Fibroblast of lung (primary cell): ENCODE data around the gene UMAD1. TPM values are rescaled to one million over a fixed set of nuclear protein-coding genes. Genes with fewer than 3 reads are reported as not detected.

Source experiments
- DNase-seq, 2 donors: peaks; one replicate each; pipeline versions ENCODE4 v3.0.0 to v3.0.0-alpha.2; 2010; ENCODE audit warnings: low read depth in 2 of 2
- H2AFZ ChIP-seq: 2 replicates; pipeline ENCODE4 v1.5.1; 2012; ENCODE audit warnings: low read length, control low read depth, inconsistent platforms
- H3K27ac ChIP-seq: 2 replicates; pipeline ENCODE4 v1.5.1; 2011; ENCODE audit warnings: low read length, control low read depth; ENCODE audit not compliant: insufficient read depth
- H3K27me3 ChIP-seq: 2 replicates; pipeline ENCODE4 v1.5.1; 2011; ENCODE audit warnings: mild to moderate bottlenecking, low read length; ENCODE audit not compliant: control insufficient read depth, insufficient read depth
- H3K36me3 ChIP-seq: 2 replicates; pipeline ENCODE4 v1.5.1; 2011; ENCODE audit warnings: low read length; ENCODE audit not compliant: control insufficient read depth, insufficient read depth
- H3K4me1 ChIP-seq: 2 replicates; pipeline ENCODE4 v1.5.1; 2011; ENCODE audit warnings: low read length; ENCODE audit not compliant: control insufficient read depth, insufficient read depth; ENCODE audit errors: extremely low read depth
- H3K4me2 ChIP-seq: 2 replicates; pipeline ENCODE4 v1.5.1; 2011; ENCODE audit warnings: low read length, control low read depth; ENCODE audit not compliant: insufficient read depth; ENCODE audit errors: extremely low read depth
- H3K4me3 ChIP-seq, 4 experiments: fragments of 200-600 bp in 1 of 4; sonication (generic) in 1 of 4; replicated peaks in 1 of 4; 2 replicates each; pipeline ENCODE4 v1.5.1; 2011 to 2016; ENCODE audit warnings: low read length in 4 of 4, low read depth in 3 of 4, mild to moderate bottlenecking in 3 of 4, control low read depth in 2 of 4, inconsistent platforms in 1 of 4, mixed read lengths in 1 of 4; ENCODE audit not compliant: insufficient read depth in 1 of 4; ENCODE audit errors: control extremely low read depth in 1 of 4
- H3K79me2 ChIP-seq: 2 replicates; pipeline ENCODE4 v1.5.1; 2012; ENCODE audit warnings: mild to moderate bottlenecking, low read length, inconsistent platforms; ENCODE audit not compliant: control insufficient read depth, insufficient read depth
- H3K9ac ChIP-seq: 2 replicates; pipeline ENCODE4 v1.5.1; 2011; ENCODE audit warnings: mild to moderate bottlenecking, low read length, control low read depth; ENCODE audit not compliant: insufficient read depth
- H3K9me3 ChIP-seq: 2 replicates; pipeline ENCODE4 v1.5.1; 2012; ENCODE audit warnings: low read depth, low read length; ENCODE audit not compliant: control insufficient read depth, insufficient read depth
- H4K20me1 ChIP-seq: 2 replicates; pipeline ENCODE4 v1.5.1; 2011; ENCODE audit warnings: low read length; ENCODE audit not compliant: control insufficient read depth, insufficient read depth; ENCODE audit errors: extremely low read depth
- EZH2 ChIP-seq: IDR thresholded peaks from 2 replicates; pipeline ENCODE4 v1.5.1; 2012; ENCODE audit warnings: low read length, control low read depth, mild to moderate bottlenecking; ENCODE audit errors: missing control alignments
- polyA plus RNA-seq, 2 donors: library from polyadenylated mRNA; depleted of rRNA in 1 of 2; stranded (reverse) in 1 of 2; unstranded in 1 of 2; fragments of >200 nt; gene quantifications; 2 replicates each; pipeline ENCODE4 v1.2.1, GENCODE V29; 2011 to 2012; ENCODE audit warnings: missing spikeins in 1 of 2
- total RNA-seq: library from RNA; depleted of rRNA; stranded (reverse); fragments of >200 nt; gene quantifications from 2 replicates; pipeline ENCODE4 v1.2.1, GENCODE V29; 2014
- TF ChIP-seq, protein P1 (sequence below), 2 donors: IDR thresholded peaks in 1 of 2; conservative IDR thresholded peaks in 1 of 2; 1 replicate in 1 of 2; 2 replicates in 1 of 2; pipeline ENCODE4 v1.5.1; 2011 to 2012; ENCODE audit warnings: low read length in 2 of 2, control low read depth in 1 of 2, inconsistent platforms in 1 of 2, low read depth in 1 of 2, mild to moderate bottlenecking in 1 of 2

UMAD1 gene
- total and polyA plus RNA-seq, 2 donors (not counting 1 experiment from before 2014, with no cell fraction given) = 12.4 to 19.8 TPM

DNA sequence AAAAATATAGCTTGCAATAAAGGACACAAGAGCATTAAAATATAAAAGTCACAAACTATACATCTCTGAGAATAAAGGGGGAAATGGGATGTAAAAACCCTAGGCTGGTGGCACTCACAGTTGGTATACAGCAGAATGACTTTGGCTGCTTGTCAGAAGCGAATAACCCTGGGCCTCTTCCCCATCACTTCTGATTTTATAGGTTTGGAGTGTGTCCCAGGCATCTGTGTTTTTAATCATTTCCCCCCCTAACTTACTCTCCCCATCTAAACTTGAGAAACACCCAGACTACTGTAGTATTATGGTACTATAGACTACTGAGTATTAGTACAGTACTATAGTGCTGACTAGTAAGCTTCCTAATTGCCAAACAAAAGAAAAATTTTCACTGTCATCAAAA lies 79.6 kb downstream of the UMAD1 start:
- Histone ChIP-seq H3K4me2 (no peak overlapping the region), H3K4me3 (no peak overlapping the region), H3K4me1 (peaks cover 5% of the 10 kb centered on the region), H3K27ac (no peak overlapping the region), H3K27me3 (no peaks in the 10 kb centered on the region), H4K20me1 (no peaks in the 10 kb centered on the region), H3K79me2 (no peaks in the 10 kb centered on the region), H3K36me3 (no peaks in the 10 kb centered on the region), H3K9ac (no peak overlapping the region), H3K9me3 (no peaks in the 10 kb centered on the region), H2AFZ (no peak overlapping the region)
- DNase-seq = no peak
- TF ChIP-seq, protein P1, sequence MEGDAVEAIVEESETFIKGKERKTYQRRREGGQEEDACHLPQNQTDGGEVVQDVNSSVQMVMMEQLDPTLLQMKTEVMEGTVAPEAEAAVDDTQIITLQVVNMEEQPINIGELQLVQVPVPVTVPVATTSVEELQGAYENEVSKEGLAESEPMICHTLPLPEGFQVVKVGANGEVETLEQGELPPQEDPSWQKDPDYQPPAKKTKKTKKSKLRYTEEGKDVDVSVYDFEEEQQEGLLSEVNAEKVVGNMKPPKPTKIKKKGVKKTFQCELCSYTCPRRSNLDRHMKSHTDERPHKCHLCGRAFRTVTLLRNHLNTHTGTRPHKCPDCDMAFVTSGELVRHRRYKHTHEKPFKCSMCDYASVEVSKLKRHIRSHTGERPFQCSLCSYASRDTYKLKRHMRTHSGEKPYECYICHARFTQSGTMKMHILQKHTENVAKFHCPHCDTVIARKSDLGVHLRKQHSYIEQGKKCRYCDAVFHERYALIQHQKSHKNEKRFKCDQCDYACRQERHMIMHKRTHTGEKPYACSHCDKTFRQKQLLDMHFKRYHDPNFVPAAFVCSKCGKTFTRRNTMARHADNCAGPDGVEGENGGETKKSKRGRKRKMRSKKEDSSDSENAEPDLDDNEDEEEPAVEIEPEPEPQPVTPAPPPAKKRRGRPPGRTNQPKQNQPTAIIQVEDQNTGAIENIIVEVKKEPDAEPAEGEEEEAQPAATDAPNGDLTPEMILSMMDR (conservative IDR thresholded peaks at IDR 0.05 in 1 of 2, IDR thresholded peaks at IDR 0.05 in 1 of 2; ENCODE audit: low read depth in 1 of 2, low read length in 2 of 2) = no peak
- TF ChIP-seq EZH2 = no peak

DNA sequence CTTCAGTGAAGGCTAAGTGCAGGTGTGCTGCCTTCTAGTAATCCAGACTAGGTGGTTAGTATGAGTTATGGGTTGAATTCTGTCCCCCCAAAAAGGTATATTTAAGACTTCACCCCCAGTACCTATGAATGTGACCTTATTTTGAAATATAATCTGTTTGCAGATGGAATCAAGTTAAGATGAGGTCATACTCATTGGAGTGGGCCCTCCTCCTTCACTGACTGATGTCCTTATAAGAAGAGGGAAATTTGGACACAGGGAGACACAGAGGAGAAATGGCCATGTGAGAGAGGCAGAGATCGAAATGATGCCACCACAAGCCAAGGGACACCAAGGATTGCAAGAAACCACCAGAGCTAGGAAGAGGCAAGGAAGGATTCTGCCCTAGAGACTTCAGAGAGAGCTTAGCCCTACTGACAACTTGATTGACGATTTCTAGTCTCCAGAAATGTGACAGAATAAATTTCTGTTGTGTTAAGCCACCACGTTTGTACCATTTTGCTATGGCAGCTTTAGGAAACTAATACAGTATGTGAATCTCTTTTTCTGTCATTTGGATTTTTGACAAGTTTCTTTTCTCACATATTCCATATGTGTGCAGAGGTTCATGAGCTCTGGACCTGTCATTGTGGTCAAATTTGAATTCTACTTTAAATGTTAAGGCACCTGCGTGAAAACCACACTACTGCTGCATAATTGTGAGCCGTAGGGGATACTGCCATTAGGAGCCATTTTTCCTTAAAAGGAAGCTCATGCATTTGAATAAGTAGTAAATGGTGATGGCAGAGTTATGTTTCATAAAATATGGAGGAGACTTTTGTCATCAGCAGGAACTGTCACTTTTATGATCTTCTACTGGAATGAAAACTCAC lies 80.4 kb downstream of the UMAD1 start:
- DNase-seq = no peak

DNA sequence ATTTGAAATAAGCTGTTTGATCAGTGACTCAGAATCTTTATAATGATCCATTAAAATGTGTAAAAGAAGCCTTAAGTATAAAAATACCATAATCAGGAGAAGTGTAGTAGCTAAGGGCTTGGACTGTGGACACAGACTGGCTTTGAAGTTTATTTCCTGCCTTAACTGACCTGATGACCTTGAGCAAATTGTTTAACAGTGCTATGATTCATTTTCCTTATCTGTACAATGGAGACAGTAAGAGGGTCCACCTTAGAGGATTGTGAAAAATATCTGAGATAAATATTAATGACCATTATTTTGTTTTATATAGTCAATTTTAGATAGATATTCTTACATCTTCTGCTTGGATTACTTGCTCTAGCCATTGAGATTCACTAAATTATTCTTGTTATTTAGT lies 91.2 kb downstream of the UMAD1 start:
- Histone ChIP-seq H3K4me2 (no peak overlapping the region), H2AFZ (no peak overlapping the region), H3K27ac (no peak overlapping the region), H3K36me3 (no peaks in the 10 kb centered on the region), H4K20me1 (no peaks in the 10 kb centered on the region), H3K4me1 (no peaks in the 10 kb centered on the region), H3K9ac (no peak overlapping the region), H3K79me2 (no peaks in the 10 kb centered on the region), H3K4me3 (no peak overlapping the region), H3K9me3 (no peaks in the 10 kb centered on the region), H3K27me3 (no peaks in the 10 kb centered on the region)
- TF ChIP-seq, protein P1 (conservative IDR thresholded peaks at IDR 0.05 in 1 of 2, IDR thresholded peaks at IDR 0.05 in 1 of 2; ENCODE audit: low read depth in 1 of 2, low read length in 2 of 2) = no peak
- TF ChIP-seq EZH2 = no peak
- DNase-seq = peak in 1 of 2 donors; percentile 22

More for the DNA sequence above, 80.4 kb downstream of the UMAD1 start:
- H4K20me1 ChIP-seq = no peaks in the 10 kb centered on the region
- H3K27ac ChIP-seq = no peak overlapping the region
- H2AFZ ChIP-seq = no peak overlapping the region
- H3K9ac ChIP-seq = no peak overlapping the region
- H3K27me3 ChIP-seq = no peaks in the 10 kb centered on the region
- H3K4me1 ChIP-seq = peaks cover 5% of the 10 kb centered on the region
- TF ChIP-seq, protein P1 (conservative IDR thresholded peaks at IDR 0.05 in 1 of 2, IDR thresholded peaks at IDR 0.05 in 1 of 2; ENCODE audit: low read depth in 1 of 2, low read length in 2 of 2) = no peak
- TF ChIP-seq EZH2 = no peak
- no peak overlapping the region for H3K4me2 ChIP-seq
- no peak overlapping the region for H3K4me3 ChIP-seq
- H3K79me2 ChIP-seq = no peaks in the 10 kb centered on the region
- no peaks in the 10 kb centered on the region for H3K9me3 ChIP-seq
- no peaks in the 10 kb centered on the region for H3K36me3 ChIP-seq
